Tibial nerve (tissue), 3 donors: Measurements from ENCODE around the gene MYOM1.

Source experiments
- CTCF ChIP-seq, 5 experiments: fragments of 200-600 bp in 3 of 5; fragments of 450-650 bp in 2 of 5; sonication (generic) in 3 of 5; IDR thresholded peaks; one replicate each; pipeline ENCODE4 v1.5.1; 2016 to 2019; ENCODE audit warnings: antibody characterized with exemption in 5 of 5, mild to moderate bottlenecking in 3 of 5, moderate library complexity in 2 of 5
- POLR2A ChIP-seq, 2 donors: fragments of 450-650 bp; IDR thresholded peaks; one replicate each; pipeline ENCODE4 v1.6.1; 2017; ENCODE audit warnings: antibody characterized with exemption in 2 of 2, mild to moderate bottlenecking in 2 of 2, moderate library complexity in 2 of 2

GRCh38 chr18:3130344-3130743 is 89.4 kb downstream of the MYOM1 start:
- TF ChIP-seq CTCF (IDR thresholded peaks at IDR 0.05) (no peak), POLR2A (IDR thresholded peaks at IDR 0.05) (no peak)
